ENCODE measurements around the gene LIMCH1. TPM values are rescaled to one million over a fixed set of nuclear protein-coding genes. Genes with fewer than 3 reads are reported as not detected.

The LIMCH1 gene
- total and polyA plus RNA-seq, 7 donors: 14.2 to 279 (median 169) TPM

- H3K9me3 ChIP-seq: no peaks in the 10 kb centered on the region
- peaks cover 17% of the 10 kb centered on the region for H3K4me1 ChIP-seq
- WGBS, 3 donors: 56 to 82% (median 57%) methylated on average over 3 of the region's 3 CpGs
- no peak for ATAC-seq
- no peaks in the 10 kb centered on the region for H3K36me3 ChIP-seq (ENCODE audit: insufficient read depth in 1 of 2, low read depth in 1 of 2)
- DNase-seq: no peak
- intact Hi-C loops (cut with DNase I): no loop called here
- H3K27ac ChIP-seq: no peak overlapping the region
- no peaks in the 10 kb centered on the region for H3K27me3 ChIP-seq (ENCODE audit: insufficient read depth in 3 of 3, low read length in 2 of 3)
- no peak overlapping the region for H3K4me3 ChIP-seq
- TF ChIP-seq, protein P1, sequence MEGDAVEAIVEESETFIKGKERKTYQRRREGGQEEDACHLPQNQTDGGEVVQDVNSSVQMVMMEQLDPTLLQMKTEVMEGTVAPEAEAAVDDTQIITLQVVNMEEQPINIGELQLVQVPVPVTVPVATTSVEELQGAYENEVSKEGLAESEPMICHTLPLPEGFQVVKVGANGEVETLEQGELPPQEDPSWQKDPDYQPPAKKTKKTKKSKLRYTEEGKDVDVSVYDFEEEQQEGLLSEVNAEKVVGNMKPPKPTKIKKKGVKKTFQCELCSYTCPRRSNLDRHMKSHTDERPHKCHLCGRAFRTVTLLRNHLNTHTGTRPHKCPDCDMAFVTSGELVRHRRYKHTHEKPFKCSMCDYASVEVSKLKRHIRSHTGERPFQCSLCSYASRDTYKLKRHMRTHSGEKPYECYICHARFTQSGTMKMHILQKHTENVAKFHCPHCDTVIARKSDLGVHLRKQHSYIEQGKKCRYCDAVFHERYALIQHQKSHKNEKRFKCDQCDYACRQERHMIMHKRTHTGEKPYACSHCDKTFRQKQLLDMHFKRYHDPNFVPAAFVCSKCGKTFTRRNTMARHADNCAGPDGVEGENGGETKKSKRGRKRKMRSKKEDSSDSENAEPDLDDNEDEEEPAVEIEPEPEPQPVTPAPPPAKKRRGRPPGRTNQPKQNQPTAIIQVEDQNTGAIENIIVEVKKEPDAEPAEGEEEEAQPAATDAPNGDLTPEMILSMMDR (IDR thresholded peaks at IDR 0.05): no peak
These were observed 49.3 kb downstream of the LIMCH1 start for GRCh38 chr4:41587286-41587685.

GRCh38 chr4:41590591-41590990 lies 52.6 kb downstream of the LIMCH1 start:
- intact Hi-C loops (cut with DNase I): no loop called here
- TF ChIP-seq, protein P1 (IDR thresholded peaks at IDR 0.05): no peak
- Histone ChIP-seq H3K36me3 (ENCODE audit: insufficient read depth in 1 of 2, low read depth in 1 of 2) (no peaks in the 10 kb centered on the region), H3K4me1 (peaks cover 24% of the 10 kb centered on the region), H3K9me3 (no peaks in the 10 kb centered on the region), H3K27me3 (ENCODE audit: insufficient read depth in 3 of 3, low read length in 2 of 3) (no peaks in the 10 kb centered on the region), H3K27ac (no peak overlapping the region), H3K4me3 (no peak overlapping the region)
- DNase-seq (no peak), ATAC-seq (peak in 1 of 4 donors; percentile 28)
- WGBS, 3 donors: 31 to 41% (median 31%) methylated on average over 3 of the region's 3 CpGs

GRCh38 chr4:41594432-41594831 lies 56.5 kb downstream of the LIMCH1 start:
- no peaks in the 10 kb centered on the region for H3K36me3 ChIP-seq (ENCODE audit: insufficient read depth in 1 of 2, low read depth in 1 of 2)
- intact Hi-C loops (cut with DNase I): no loop called here
- ATAC-seq (peak in 2 of 4 donors; percentile 44 to 59), DNase-seq (peak; percentile 28 to 52)
- 44 to 70% (median 50%) methylated on average over 3 of the region's 3 CpGs for WGBS, 3 donors
- H3K27me3 ChIP-seq (ENCODE audit: insufficient read depth in 3 of 3, low read length in 2 of 3): no peaks in the 10 kb centered on the region
- TF ChIP-seq, protein P1 (IDR thresholded peaks at IDR 0.05): no peak
- H3K4me3 ChIP-seq: no peak overlapping the region
- H3K9me3 ChIP-seq: no peaks in the 10 kb centered on the region
- no peak overlapping the region for H3K27ac ChIP-seq
- peaks cover 16% of the 10 kb centered on the region for H3K4me1 ChIP-seq

GRCh38 chr4:41597494-41597893 lies 59.5 kb downstream of the LIMCH1 start:
- no peaks in the 10 kb centered on the region for H3K36me3 ChIP-seq (ENCODE audit: insufficient read depth in 1 of 2, low read depth in 1 of 2)
- DNase-seq (no peak), ATAC-seq (no peak)
- H3K27ac ChIP-seq: no peak overlapping the region
- intact Hi-C loops (cut with DNase I): no loop called here
- peaks cover 24% of the 10 kb centered on the region for H3K4me1 ChIP-seq
- no peaks in the 10 kb centered on the region for H3K27me3 ChIP-seq (ENCODE audit: insufficient read depth in 3 of 3, low read length in 2 of 3)
- no peak overlapping the region for H3K4me3 ChIP-seq
- no peaks in the 10 kb centered on the region for H3K9me3 ChIP-seq
- TF ChIP-seq, protein P1 (IDR thresholded peaks at IDR 0.05): no peak

- Histone ChIP-seq H3K9me3 (no peaks in the 10 kb centered on the region), H3K4me1 (peaks cover 31% of the 10 kb centered on the region), H3K36me3 (ENCODE audit: insufficient read depth in 1 of 2, low read depth in 1 of 2) (no peaks in the 10 kb centered on the region), H3K27me3 (ENCODE audit: insufficient read depth in 3 of 3, low read length in 2 of 3) (no peaks in the 10 kb centered on the region), H3K27ac (no peak overlapping the region), H3K4me3 (no peak overlapping the region)
- DNase-seq (no peak), ATAC-seq (no peak)
- 49 to 61% (median 58%) methylated on average over 2 of the region's 2 CpGs for WGBS, 3 donors
- TF ChIP-seq, protein P1 (IDR thresholded peaks at IDR 0.05): no peak
- intact Hi-C loops (cut with DNase I): no loop called here
These were observed 60.6 kb downstream of the LIMCH1 start for GRCh38 chr4:41598580-41598979.

Measured in psoas muscle (tissue), 8 donors.